Stimulated activated naive CD8-positive, alpha-beta T cell treated with anti-CD3 and anti-CD28 coated beads, Interleukin-15, Interleukin-2, amounts not matched to agents 100 U/mL and 50 U/mL, for 24 hours (primary cell): Measurements from ENCODE around the gene CAV3.

Source experiments
- ATAC-seq: fragments of 150-1000 bp; cut with Tn5 transposase; one replicate; pipeline ENCODE4 v1.10.0; 2021
- DNase-seq: peaks from one replicate; pipeline ENCODE4 v3.0.0; 2021

CAV3 gene

DNA sequence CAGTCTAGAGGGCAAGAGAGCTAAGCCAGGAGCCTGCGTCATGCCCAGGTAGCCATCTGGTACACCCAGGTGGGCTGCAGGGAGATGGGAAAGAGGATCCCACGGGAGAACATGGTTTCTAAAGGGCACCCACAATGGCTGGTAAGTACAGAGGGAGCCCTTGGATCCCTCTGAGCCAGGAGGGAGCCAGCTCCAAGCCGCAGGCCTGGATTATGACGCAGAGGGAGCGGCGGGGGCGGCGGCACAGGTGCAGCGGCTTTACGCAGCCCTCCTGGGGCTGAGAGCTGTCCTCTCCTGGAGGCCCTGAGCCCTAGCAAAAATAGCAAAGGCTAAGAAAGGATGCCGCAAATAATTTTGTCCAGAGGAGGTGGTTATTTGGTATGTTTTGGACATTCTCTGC lies 2.8 kb downstream of the CAV3 start:
- DNase-seq (no peak), ATAC-seq (no peak)

DNA sequence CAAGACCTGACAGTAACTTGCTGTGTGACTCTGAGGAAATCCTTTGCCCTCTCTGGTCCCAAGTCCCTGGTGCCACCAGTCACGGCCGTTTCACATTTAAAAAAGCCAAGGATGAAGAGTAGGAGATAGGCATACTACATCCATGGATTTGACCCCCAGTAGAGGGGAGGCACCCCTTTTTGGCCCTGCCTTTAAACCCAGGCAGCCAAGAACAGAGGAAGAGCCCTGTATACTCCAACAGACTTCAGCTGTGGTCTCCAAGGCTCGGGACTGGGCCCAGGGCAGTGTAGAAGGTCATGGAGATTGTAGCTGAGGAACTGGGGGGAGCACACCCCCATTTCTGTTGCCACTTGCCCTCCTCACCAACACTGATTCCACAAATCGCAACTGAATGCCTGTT lies 3.7 kb downstream of the CAV3 start:
- DNase-seq (no peak), ATAC-seq (no peak)

DNA sequence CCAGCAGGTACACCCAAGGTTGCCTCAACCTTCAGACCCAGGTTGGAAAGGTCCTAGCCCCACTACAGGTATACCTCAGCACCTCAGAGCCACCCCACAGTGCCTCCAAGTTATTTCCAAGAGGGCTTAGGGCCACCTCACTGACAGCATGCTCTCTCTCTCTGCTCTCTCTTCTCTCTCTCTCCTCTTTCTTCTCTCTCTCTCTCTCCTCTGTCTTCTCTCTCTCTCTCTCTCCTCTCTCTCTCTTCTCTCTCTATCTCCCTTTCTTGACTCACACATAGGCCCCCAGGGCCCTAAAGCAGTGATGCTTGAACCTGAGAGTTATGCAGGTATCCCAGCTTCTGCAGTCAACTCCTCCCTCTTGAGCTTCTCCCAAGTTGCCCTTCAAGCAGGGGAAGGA lies 4.2 kb downstream of the CAV3 start:
- no peak for ATAC-seq
- no peak for DNase-seq

DNA sequence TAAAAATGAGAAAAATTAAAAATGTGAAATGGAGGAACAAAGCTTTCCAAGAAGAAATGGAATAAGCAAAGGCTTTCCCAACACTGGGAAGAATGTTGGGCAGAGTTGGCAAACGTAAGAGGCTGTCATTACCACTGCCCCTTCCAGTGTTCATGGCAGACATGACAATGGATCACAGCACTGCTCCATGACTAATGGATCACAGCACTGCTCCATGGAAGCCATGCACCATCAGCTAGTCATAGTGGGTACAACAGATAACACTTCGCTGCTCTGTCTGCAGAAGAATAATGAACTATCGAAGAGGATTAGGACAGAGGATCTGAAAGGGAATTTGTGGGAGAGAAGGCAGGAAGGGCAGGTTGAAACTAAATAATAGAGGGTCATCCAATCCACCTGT lies 5.0 kb downstream of the CAV3 start:
- DNase-seq (no peak), ATAC-seq (no peak)

DNA sequence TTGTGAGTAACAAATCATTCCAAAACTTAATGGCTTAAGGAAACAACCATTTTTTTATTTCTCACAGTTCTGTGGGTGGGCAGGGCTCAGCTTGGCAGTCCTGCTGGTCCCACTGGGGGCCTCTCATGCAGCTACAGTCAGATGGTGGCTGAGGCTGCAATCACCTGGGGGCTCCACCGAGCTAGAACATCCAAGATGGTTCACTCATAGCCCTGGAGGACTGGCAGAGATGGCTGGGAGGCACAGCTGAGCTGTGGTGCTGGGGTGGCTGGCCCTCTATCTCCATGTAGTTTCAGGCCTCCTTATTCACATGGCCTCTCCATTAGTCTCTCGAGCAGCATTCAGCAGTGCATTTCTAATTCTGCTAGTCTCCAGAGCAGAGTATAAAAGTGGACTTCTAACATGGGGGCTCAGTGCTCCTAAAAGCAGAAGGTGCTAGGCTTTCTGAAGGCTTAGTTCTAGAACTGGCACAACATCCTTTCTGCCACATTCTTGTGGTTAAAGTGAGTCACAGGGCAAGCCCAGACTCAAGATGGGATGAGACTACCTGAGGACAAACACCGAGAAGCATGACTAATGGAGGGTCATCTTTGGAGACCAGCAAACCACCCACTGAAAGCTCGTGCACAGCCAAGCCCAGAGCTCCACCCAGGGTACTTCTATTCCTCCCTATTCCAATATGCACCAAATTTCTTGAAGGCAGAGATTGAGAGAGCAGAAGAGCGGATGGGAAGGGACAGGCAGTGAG lies 6.3 kb downstream of the CAV3 start:
- DNase-seq = peak; percentile 4
- peak; percentile 70 for ATAC-seq

DNA sequence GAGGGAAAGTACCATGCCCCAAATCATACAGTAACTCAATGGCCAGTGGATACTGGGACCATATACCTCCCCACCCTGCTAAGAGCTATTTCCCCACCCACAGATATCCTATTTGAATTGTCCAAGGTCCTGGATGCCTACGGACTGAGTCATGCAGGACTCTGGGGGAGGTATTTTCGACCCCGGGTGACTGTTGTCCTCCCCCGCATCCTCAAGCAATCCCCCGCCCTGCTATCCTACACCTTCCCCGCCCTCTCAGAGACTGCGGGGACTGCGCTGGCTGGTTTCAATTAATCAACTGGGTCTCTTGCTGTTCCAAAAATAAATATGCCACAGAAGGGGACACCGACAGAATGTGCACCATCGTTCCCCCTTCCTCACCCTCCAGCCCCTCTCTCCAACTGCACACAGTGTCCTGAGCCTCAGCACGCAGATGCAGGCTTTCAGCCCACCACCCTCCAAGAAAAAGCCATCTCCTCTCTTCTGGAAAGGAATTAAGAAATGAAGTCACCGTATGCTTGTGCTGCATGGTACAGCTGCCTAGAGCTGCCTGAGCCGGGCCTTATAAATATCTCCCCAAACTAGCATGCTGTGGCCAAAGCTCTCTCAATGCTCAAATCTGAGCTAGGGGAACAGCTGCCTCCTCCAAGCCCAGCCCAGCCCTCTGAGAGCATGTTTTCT lies 8.1 kb downstream of the CAV3 start:
- DNase-seq (no peak), ATAC-seq (no peak)

DNA sequence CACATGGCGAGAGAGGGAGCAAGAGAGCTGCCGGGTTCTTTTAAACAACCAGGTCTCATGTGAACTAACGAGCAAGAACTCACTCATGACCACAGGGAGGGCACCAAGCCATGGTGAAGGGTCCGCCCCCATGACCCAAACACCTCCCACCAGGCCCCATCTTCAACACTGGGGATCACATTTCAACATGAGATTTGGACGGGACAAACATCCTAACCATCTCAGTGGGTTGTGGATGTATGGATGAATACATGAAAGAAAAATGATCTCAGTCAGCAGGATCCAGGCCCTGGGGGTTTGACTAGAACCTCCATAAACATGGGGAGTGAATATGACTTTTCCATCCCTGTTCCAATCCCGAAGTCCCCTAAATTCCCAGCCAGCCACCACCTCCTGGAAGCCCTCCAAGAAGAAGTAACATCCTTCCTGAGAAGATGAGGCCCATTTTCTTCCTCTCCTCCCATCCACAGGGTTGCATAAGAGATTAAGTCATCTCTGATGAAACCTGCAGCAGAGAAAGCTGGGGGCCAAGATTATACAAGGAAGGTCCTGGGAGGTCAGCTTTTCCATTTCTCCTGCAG lies 9.5 kb downstream of the CAV3 start:
- DNase-seq = no peak

DNA sequence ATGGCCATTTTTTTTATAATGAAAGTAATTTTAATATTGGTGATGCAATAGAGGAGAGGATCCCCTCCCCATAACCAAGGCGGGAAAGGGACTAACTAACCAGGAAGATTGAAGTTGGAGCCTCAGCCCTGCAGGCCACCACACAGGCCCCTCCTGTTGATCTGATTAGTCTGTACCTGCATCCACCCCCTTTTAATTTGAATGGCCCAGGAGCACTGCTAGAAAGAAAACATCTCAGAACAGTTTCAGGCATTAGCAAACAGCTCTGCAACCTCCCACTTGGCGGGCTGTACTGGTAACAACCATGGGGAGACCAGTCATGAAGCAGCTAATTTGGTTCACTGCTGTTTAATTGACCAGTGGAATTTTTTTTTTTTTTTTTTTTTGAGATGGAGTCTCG lies 10.3 kb downstream of the CAV3 start:
- ATAC-seq (no peak), DNase-seq (no peak)

More for the DNA sequence above, 9.5 kb downstream of the CAV3 start:
- no peak for ATAC-seq

DNA sequence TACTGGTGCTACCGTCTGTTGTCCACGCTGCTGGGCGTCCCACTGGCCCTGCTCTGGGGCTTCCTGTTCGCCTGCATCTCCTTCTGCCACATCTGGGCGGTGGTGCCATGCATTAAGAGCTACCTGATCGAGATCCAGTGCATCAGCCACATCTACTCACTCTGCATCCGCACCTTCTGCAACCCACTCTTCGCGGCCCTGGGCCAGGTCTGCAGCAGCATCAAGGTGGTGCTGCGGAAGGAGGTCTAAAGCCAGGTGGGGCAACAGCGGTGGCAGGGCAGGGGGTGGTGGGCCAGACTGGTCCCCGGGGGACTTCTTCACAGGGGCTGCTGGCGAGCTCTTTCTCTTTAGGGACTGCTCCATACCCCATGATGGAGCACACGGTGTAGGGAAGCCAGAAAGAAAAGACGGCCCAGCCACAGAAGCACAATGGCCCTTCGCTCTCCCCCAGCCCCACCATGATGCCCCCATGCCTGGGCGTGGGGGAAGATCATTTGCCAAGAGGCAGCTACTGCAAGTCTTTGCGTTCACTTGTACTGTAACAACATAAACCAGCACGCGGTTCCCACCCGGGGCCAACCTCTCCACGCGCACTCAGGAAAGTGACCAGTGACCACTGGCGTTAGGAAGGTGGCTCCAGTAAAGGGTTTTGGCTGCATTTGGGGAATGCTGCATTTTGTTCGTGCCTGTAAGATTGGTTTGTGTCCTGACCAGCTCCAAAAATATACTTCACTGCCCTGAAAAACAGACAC lies 12.2 kb downstream of the CAV3 start:
- DNase-seq (no peak), ATAC-seq (no peak)

DNA sequence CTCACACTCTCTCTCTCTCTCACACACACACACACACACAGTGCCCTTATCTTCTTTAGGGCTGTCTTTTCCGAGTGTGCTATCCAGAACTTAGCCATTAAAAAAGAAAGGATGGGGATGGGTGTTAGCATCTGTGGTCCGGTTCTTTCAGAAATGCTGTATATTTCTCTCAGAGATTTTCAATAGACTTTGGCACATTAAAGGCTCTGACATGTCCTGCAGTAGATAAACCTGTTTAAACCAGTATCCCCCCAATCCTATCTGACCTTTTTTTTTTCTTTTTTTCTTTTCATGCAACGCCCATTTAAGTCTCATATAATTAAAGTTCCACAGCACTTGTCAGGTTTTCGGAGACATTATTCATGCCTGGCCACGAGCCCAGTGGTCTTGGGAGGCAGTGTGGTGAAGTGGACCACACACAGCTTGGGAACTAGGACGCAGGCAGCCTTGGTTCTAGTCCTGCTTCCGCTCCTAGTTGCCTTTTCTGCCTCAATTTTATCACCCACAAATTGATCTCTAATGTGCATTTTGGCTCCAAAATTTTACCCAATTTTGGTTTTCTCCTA lies 13.3 kb downstream of the CAV3 start:
- DNase-seq (no peak), ATAC-seq (no peak)

DNA sequence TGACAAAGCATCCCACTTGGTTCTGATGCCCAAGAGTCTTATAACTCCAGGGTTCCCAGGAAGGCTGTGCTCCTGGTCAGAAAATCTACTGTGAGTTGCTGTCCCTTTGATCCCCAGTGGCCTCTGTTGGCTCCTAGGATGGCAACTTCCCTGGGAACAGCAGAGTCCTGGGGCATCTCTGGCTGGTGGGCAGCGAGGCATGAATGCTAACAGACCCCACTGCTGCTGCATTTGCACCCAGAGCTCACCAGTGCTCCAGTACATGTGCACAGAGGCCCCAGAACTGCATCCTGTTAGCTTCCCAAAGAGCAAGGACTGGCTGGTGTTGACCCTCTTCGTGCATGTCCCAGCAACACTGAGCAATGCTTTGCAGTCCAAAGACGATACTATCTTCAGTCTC lies 15.7 kb downstream of the CAV3 start:
- DNase-seq (no peak), ATAC-seq (no peak)

DNA sequence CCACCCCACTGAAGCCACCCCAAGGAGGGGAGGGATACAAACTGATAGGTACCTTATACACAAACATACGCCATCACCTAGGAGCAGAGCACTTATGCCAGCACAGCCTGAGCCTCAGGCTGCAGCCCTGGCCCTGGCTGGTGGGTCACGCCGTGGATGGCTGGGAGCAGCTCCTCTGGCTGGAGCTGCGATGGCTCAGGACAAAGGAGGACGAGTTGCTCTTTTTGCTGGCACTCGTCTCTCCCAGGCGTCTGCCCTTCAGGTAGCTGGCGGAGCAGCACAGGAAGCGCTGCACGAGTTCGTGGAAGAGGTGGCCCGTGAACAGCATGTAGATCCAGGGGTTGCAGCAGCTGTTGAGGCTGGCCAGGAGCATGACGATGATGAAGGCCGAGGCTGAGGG lies 19.2 kb downstream of the CAV3 start:
- no peak for ATAC-seq
- no peak for DNase-seq

DNA sequence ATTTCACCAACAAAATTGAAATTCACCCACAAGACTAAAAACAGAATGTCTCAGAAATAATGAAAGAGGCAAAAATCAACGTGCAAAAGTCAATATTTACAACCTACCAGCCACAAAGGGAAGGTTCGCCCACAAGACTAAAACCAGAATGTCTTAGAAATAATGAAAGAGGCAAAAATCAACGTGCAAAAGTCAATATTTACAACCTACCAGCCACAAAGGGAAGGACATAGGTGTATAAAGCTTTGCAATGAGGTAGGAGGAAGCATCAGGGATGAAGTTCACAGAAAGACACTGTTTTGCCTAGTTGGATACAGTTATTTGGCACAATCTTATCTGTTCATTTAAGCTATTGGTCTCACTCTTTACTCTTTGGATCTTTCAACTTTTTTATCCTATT lies 21.5 kb downstream of the CAV3 start:
- DNase-seq (no peak), ATAC-seq (no peak)

DNA sequence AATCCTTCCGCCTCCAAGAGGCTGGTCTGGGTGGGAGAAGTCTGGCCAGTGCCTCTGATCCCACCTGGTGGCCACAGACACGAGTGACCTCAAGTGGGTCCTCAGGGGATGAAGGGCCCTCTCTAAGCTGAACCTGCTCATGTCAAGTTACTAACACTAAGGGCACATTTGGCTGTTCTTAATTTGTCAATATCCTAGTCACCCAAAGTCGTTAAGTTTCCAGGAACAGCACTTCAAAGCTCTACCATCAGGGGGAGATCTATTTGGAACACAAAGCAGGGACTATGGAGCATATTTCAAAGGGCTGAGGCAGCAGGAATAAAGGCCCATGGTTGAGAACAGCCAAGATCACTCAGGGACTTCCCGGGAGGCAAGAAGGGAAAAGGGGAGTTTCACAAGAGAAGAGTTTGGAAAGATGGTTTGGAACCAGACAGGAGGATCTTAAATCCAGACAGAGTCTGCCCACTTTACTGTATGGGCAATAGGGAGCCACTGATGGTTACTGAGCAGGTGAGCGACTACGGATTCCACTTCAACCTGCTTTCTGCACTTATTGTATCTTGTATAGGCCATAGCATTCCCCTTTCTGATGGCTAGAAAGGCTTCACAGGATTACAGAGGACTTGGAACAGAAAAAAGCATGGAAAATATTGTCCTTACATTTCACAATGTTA lies 22.1 kb downstream of the CAV3 start:
- ATAC-seq (no peak), DNase-seq (no peak)

DNA sequence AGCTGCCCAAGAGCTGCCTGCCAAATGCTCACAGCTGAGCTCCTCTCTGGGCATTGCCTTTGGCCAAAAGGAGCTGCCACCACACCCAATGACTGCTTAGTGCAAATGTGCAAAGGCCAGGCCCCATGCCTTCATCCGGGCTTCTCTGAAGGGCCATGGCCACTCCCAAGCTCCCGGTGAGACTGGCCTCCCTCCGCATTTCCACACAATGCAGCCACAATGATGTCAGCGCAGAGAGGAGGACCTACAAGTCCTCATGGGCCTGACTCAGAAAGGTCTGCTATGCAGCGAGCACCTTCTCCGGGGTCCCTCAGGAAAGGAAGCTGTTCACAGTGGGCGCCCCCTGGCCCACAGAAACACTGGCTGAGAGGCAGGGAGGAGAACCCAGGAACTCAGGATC lies 23.1 kb downstream of the CAV3 start:
- no peak for DNase-seq
- ATAC-seq = no peak

DNA sequence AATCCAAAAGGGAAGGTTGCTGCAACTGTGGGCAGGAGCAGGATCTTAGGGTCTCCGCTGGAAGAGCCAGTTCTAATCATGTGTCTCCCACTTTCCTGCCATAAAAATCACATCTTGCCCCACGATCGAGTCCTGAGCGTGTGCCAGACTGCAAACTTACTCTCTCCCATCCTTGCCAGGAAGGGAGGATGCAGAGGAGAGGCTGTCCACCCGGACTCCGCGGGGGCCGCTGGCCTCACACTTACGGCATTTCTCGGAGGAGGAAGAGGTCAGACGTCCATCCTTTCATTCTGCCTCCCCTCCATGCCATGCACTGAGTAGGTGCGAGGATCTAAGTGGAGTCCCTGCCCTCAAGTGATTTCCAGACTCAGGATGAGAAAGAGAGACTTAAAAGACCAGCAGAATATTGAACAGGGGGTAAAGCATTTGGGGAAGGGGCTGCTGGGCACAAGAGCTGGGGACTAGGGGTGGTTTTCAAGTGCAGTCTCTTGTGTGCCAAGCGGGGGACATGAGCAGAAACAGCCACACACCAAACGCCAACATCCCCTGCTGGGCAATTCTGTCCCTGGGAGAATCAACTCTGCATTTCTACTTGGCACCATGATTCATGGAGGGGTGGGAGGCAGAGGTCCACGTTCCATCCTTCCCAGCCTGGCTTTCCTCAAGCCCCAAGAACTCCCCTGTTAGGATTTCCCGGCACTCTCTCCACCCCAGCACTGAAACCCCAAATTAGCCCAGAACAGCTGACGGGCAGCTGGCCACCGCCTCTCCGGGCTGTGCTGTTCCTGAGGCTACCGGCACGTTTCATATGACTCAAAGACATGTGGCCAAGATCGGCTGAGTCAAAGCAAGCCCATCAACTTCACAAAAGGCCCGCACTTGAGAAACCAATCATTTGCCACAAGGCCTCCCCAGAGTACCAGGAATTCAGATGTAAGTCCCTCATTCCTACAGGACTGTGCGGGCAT lies 24.2 kb downstream of the CAV3 start:
- DNase-seq (no peak), ATAC-seq (no peak)

DNA sequence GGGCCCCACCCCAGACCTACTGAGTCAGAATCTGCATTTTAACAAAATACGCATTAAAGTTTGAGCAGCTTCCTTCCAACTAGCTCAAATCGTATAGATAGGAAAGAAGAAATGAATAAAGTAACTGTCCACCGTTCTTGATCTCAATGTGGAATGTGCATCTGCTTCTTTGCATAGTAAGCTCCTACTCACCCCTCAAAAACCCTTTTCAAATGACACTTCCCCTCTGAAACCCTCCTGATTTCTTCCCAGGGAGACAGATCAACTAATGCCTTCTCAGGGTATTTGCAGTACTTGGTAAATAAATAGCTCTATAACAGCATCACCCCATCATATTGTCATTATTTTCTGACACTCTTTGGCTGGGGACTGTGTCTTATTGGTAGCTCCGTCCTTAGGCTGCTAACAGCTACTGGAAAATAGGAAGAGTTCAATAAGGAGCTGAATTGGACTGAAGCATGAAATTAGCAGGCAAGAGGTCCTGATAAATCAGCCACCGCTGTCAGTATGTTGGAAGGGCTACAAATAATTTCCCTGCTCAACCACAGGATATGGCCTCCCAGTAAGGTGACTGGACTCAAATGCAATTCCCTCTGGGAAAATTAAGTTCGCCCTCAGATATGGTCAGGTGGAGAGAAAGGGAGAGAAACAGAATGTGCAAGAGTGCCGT lies 25.6 kb downstream of the CAV3 start:
- DNase-seq (no peak), ATAC-seq (no peak)

DNA sequence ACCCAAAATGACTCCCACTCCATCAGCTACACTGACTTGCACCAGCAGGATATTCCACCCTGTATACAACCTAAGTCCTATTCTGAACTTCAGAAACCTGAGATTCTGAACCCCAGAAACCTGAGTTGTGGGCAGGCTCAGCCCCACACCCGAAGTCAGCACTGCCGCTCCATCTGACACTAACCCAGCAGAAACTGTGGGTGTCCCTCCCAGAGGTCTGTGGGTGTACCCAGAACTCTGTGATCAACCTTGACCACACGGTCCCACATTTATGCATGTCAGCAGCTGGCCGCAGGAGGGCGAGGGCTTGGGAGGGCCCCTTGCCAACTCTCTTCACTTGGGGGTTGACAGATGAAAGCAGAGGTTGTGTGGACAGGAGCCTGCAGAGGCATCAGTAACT lies 26.5 kb downstream of the CAV3 start:
- no peak for DNase-seq

DNA sequence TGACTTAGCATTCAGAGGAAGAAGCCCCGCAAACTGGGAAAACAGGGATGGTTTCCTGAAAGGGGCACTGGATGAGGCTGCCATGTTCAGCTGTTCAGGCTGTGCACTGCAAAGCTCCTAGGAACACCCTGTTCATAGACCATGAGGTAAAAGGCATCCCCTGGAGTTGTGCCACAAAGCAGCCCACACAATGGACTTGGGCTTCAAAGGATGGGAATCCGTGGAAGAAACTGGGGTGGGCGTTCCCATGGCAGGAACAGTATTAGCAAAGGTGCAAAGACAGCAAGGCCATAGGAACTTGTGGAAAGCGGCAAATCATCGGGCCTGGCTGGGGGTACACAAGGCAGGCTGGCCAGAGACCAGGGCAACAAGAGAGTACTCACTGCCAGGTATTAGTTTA lies 26.9 kb downstream of the CAV3 start:
- ATAC-seq (no peak), DNase-seq (no peak)

More for the DNA sequence above, 26.5 kb downstream of the CAV3 start:
- no peak for ATAC-seq

DNA sequence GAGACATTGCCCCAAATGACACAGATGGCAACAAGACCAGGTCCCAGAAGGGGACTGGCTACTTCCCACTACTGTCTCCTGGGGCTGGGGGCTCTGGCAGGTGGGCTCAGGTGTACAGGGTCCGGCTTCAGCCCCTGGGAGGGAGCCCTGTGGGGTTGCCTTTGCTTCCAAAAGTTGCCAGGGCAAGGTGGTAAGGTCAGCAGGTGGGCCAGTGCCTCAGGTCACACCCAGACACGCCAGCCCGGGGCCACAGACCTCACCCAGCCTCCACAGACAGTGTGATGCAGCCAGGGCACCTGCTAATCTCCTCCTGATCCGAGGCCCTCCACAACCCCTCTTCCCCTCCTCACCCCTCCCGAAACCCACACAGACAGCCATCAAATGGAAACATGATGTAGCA lies 28.3 kb downstream of the CAV3 start:
- ATAC-seq = no peak
- DNase-seq = no peak
